Activated CD4-positive, alpha-beta T cell treated with anti-CD3 and anti-CD28 coated beads, Interleukin-2, amount 10 ng/mL, durations not matched to agents 24 days and 14 days (primary cell): ENCODE results near the gene PER3. TPM values are rescaled to one million over a fixed set of nuclear protein-coding genes. Genes with fewer than 3 reads are reported as not detected.

Experiments
- DNase-seq: peaks from one replicate; pipeline ENCODE4 v3.0.0; 2022
- H3K27ac Mint-ChIP-seq: one replicate; pipeline ENCODE4 v1.8.0; 2022; ENCODE audit warnings: mild to moderate bottlenecking, mixed read lengths
- H3K27me3 Mint-ChIP-seq: one replicate; pipeline ENCODE4 v1.8.0; 2022; ENCODE audit warnings: mixed read lengths
- H3K36me3 Mint-ChIP-seq: one replicate; pipeline ENCODE4 v1.8.0; 2022; ENCODE audit warnings: low read depth, mild to moderate bottlenecking, mixed read lengths
- H3K4me1 Mint-ChIP-seq: one replicate; pipeline ENCODE4 v1.8.0; 2021; ENCODE audit warnings: mixed read lengths
- H3K4me3 Mint-ChIP-seq: one replicate; pipeline ENCODE4 v1.8.0; 2022; ENCODE audit warnings: mild to moderate bottlenecking, moderate library complexity, mixed read lengths
- H3K9me3 Mint-ChIP-seq: one replicate; pipeline ENCODE4 v1.8.0; 2021; ENCODE audit warnings: mixed read lengths
- intact Hi-C: fragments of 100-400 bp; cut with micrococcal nuclease; formaldehyde crosslinking; loops from one replicate; pipeline ENCODE4 v1.15.1; 2023
- total RNA-seq: library from RNA; stranded (reverse); gene quantifications from 2 replicates; pipeline ENCODE4 v1.2.3, GENCODE V29; 2022

Gene PER3
- total RNA-seq, 1 donor from 2014 or later, result 4.2 TPM

DNA sequence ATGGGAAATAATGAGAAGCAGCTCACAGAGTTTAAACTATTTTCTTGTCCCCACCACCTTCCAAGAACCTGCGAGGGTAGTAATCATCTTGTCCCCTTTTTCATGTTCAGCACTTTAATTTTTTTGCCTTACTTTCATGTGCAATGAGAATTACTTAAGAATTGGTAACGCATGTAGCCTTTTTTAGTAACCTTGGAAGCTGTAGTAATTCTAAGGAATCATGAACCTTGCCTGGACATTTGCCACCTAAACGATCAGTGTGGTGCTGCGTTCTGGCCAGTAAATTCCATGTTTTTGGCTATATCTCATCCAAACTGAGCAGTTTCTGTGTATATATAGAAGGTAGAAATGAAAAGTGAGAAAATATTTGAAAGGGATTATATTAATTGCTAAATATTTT is 16.9 kb upstream of the PER3 start:
- Mint-ChIP-seq H3K9me3 (no peaks in the 10 kb centered on the region), H3K36me3 (peaks cover under 1% of the 10 kb centered on the region), H3K27me3 (peaks cover 42% of the 10 kb centered on the region), H3K4me1 (peaks cover 10% of the 10 kb centered on the region), H3K4me3 (no peak overlapping the region), H3K27ac (no peak overlapping the region)
- intact Hi-C loops, result no loop called here
- no peak for DNase-seq

DNA sequence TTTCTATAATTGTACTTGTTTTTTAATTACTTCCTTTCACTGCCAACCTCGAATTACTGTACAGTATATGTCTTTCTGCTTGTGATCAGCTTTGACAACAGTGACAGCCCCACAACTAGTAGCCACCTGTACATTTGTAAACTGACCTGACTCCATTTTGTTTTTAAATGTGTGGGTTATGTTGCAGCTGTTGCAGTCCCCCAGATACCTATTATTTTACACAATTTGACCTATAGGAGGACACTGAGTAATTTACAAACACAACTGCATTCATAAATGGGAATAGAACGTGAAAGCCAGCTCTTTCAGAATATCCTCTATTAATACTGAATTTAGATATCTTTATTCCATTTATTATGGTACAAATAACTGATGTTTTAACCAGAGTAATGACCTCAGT is 15.5 kb upstream of the PER3 start:
- peaks cover 11% of the 10 kb centered on the region for H3K36me3 Mint-ChIP-seq
- H3K27ac Mint-ChIP-seq, result no peak overlapping the region
- intact Hi-C loops, result no loop called here
- H3K4me3 Mint-ChIP-seq, result no peak overlapping the region
- no peak for DNase-seq
- no peaks in the 10 kb centered on the region for H3K9me3 Mint-ChIP-seq
- peaks cover 21% of the 10 kb centered on the region for H3K4me1 Mint-ChIP-seq
- peaks cover 35% of the 10 kb centered on the region for H3K27me3 Mint-ChIP-seq

DNA sequence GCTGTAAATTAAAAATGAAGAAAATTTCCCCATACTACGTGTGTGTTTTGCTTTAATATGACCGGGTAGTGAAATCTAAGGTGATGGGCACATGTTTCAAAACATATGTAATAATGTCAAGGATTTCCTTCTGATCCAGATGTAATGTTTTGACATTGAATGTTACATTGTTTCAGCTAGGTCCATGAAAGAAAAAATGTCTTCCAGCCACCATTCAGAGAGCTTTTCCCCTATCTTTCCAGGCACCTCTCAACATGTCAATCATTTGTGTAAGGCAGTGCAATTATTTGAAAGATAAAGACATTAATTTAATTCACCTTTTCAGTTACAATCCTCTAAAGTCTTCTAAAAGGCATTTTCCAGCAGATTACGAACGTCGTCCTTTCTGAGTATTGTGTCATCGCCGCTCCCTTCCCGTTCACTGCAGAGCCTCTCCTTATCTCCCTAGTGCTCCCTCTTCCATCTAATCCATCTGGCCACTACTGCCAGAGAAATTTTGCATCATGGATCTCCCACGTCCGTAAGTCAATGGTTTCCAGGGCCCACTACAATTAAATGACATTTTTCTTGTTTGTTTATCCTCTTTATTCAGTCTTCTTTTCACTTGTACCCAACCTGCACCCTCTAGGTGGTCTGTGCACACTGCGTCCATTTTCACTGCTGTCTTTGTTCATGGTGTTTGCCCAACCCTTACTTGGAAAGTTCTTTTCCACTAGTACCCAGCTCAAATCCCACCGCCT is 14.2 kb upstream of the PER3 start:
- peak overlapping the region; percentile 24 for H3K4me3 Mint-ChIP-seq

DNA sequence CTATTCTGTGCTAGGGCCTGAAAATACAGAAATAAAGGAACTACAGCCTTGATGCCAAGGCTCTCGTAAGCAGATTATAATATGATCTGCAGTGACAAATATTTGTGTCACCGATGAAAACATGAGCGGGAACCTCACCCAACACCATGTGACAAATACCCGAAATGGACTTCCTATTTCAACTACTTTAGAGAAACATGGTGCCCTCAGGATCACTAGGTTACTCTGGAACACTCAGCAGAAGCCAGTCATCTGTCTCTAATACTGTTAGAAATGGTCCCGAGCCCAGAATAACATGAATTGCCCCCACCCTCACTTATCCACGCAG is 13.5 kb upstream of the PER3 start:
- H3K4me3 Mint-ChIP-seq, result peak overlapping the region; percentile 90
- no peak for DNase-seq
- intact Hi-C loops, result no loop called here
- peaks cover 19% of the 10 kb centered on the region for H3K36me3 Mint-ChIP-seq
- H3K27ac Mint-ChIP-seq, result peak overlapping the region; percentile 80
- H3K9me3 Mint-ChIP-seq, result no peaks in the 10 kb centered on the region
- peaks cover 28% of the 10 kb centered on the region for H3K27me3 Mint-ChIP-seq
- H3K4me1 Mint-ChIP-seq, result peaks cover 25% of the 10 kb centered on the region

More for the DNA sequence above, 14.2 kb upstream of the PER3 start:
- peaks cover 16% of the 10 kb centered on the region for H3K36me3 Mint-ChIP-seq
- no peak overlapping the region for H3K27ac Mint-ChIP-seq
- H3K4me1 Mint-ChIP-seq, result peaks cover 24% of the 10 kb centered on the region
- intact Hi-C loops, result no loop called here
- H3K27me3 Mint-ChIP-seq, result peaks cover 33% of the 10 kb centered on the region
- DNase-seq, result no peak
- H3K9me3 Mint-ChIP-seq, result no peaks in the 10 kb centered on the region

DNA sequence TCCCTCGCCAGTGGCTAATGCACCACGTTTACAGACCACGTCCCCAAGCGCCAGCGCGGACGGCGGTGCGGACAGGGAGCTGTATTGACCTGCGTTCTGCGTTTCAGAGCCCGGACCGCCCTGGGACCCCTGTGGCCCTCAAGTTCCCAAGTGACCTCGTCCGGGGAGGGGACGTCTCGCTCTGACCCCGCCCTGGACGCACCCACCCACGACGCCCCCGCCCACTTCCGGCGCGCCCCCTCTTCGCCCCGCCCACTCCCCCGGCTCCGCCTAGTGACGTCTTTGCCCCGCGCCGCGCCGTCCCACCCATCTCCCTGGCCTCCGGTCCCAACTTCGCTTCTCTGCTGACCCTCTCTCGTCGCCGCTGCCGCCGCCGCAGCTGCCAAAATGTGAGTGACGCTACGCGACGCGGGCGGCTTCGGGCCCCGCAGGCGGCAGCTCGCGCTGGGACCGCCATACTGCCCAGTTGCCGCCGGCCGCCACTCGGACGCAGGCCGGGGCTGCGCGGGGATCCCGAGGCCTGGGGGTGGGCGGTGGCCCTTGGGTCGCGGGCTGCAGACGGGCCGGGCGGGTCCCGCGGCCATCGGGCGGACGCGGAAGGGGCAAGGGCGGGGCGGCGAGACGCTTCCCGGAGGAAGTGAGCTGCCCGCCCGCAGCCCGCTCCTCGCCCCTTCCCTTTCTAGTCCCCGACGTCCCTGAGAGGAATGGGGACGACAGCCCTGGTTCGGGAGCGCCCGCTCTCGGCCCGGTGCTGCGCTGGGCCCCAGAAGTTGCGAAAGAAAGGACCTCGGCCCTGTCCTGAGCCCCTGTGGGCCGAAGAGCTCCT is 12.9 kb upstream of the PER3 start, which contains the start of gene VAMP3:
Gene VAMP3 (plus strand): TSS at position 300 of the 826 bp plus-strand sequence. CDS start 88 bp downstream, at position 388.
- Mint-ChIP-seq H3K36me3 (peaks cover 19% of the 10 kb centered on the region), H3K27ac (peak within 1 kb of the TSS; percentile 80), H3K4me3 (peak within 1 kb of the TSS; percentile 90), H3K9me3 (no peaks in the 10 kb centered on the region), H3K27me3 (peaks cover 26% of the 10 kb centered on the region), H3K4me1 (peaks cover 25% of the 10 kb centered on the region)
- DNase-seq, result peak; percentile 94
- intact Hi-C loops, result loop anchor here (1.0 kb wide), 1 partner anchor 12 kb away; no protein-coding TSS in a partner anchor

DNA sequence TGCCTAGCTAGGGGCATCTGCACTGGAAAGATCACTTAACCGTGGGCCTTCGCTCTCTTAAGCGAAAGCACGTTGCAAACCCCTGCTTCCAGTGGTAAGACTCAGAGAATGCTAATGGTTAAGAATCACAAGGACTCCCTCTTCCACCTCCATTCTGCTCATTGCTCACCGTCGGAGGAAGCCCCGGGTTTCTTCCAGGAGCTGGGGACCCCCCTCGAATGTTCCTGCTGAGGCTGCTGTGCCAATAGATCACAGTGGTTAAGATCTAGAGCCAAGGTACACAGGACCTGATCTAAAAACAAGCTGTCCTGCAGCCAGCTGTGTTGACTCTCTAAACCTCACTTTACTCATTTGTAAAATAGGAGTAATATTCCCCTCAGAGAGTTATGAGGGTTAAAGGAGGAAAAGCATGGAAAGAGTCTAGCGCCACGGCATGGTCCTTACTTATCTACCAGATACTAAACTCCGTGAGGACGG is 12.2 kb upstream of the PER3 start:
- intact Hi-C loops, result loop anchor here (1.0 kb wide), 1 partner anchor 11 kb away; no protein-coding TSS in a partner anchor
- peaks cover 23% of the 10 kb centered on the region for H3K36me3 Mint-ChIP-seq
- peak overlapping the region; percentile 90 for H3K4me3 Mint-ChIP-seq
- H3K27me3 Mint-ChIP-seq, result peaks cover 21% of the 10 kb centered on the region
- H3K9me3 Mint-ChIP-seq, result no peaks in the 10 kb centered on the region
- peaks cover 25% of the 10 kb centered on the region for H3K4me1 Mint-ChIP-seq
- no peak for DNase-seq
- peak overlapping the region; percentile 80 for H3K27ac Mint-ChIP-seq

DNA sequence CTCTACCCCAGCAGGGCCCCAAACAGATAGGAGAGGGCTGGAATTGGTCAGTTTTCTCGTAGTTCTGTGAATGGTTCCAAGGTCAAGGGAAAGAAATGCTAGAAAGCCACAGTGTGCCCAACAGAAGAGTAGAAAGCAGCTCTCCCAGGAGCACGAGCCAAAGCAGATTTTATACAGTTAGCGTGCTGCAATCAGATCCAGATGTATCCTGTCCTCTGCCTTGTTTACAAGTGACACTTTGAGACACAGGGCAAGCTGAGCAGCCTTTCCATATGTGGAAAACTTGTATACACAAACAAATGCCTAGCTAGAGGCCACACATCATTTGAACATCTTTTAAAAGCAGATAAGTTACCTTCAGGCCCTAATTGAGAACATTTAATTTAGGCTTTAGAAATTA is 6.5 kb upstream of the PER3 start:
- H3K27ac Mint-ChIP-seq, result no peak overlapping the region
- no peaks in the 10 kb centered on the region for H3K9me3 Mint-ChIP-seq
- no peak for DNase-seq
- H3K27me3 Mint-ChIP-seq, result no peaks in the 10 kb centered on the region
- peaks cover 56% of the 10 kb centered on the region for H3K36me3 Mint-ChIP-seq
- no peak overlapping the region for H3K4me3 Mint-ChIP-seq
- intact Hi-C loops, result no loop called here
- peaks cover 26% of the 10 kb centered on the region for H3K4me1 Mint-ChIP-seq

DNA sequence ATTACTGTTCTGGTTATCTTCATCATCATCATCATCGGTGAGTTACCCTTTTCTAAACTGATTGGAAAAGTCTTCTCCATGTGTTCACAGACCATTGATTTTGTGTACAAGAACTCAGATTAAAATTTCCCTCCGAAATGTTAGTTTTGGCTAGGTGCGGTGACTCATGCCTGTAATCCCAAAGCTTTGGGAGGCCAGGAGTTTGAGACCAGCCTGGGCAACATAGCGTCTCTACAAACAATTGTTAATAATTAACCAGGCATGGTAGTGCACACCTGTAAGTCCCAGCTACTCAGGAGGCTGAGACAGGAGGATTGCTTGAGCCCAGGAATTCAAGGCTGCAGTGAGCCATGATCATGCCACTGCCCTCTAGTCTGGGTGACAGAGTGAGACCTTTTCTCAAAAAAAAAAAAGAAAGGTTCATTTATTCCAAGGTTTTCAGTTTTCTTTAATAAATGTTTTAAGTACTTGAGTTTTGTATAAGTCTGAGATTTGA is 5.9 kb upstream of the PER3 start:
- DNase-seq, result no peak
- Mint-ChIP-seq H3K27ac (no peak overlapping the region), H3K27me3 (no peaks in the 10 kb centered on the region), H3K4me1 (peaks cover 26% of the 10 kb centered on the region), H3K36me3 (peaks cover 52% of the 10 kb centered on the region), H3K9me3 (no peaks in the 10 kb centered on the region), H3K4me3 (no peak overlapping the region)
- intact Hi-C loops, result no loop called here

DNA sequence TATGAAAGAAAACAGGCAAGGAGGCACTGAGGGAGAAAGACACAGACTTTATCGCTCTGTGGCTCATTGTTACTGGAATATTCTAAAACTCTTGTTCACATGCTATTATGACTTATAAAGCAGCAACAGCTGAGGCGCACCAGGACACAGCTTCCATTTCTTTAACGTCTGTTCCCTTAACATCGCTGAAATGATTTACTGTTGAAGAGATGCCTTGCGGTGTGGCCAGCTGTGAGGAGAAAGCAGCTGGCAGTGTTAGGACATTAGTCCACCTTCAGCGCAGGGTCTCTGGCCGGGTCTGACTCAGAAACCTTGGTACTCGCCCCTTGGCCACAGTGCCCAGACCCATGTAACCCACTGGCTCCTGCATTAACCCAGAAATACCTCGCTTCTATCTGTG is 3.1 kb upstream of the PER3 start:
- Mint-ChIP-seq H3K27ac (no peak overlapping the region), H3K27me3 (peaks cover 5% of the 10 kb centered on the region), H3K4me3 (no peak overlapping the region), H3K36me3 (peaks cover 40% of the 10 kb centered on the region), H3K9me3 (no peaks in the 10 kb centered on the region), H3K4me1 (peaks cover 18% of the 10 kb centered on the region)
- intact Hi-C loops, result loop anchor here (5.0 kb wide), 1 partner anchor 181 kb away; the partner anchor contains the start of gene PARK7
- DNase-seq, result no peak

DNA sequence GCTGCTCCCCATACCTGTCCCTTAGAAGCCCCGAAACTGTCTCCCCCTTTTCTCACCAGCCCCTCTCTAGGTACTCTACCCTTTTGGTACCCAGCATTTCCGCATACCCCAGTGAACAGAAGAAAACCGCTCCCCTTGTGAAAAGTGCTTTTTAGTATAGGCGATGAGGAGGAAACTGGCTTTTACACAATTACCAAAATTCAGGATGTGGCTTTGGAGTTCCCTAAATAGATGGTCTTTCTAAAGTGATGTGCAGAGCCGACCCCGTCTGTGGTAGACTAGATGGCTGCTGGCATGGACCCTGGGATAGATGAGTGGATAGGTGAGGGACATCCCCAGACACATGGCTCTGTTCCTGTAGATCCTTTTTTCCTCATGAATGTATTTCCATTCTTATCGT is 2.6 kb upstream of the PER3 start:
- Mint-ChIP-seq H3K4me1 (peaks cover 18% of the 10 kb centered on the region), H3K4me3 (peak overlapping the region; percentile 76), H3K27me3 (peaks cover 7% of the 10 kb centered on the region), H3K27ac (peak overlapping the region; percentile 41), H3K36me3 (peaks cover 38% of the 10 kb centered on the region), H3K9me3 (no peaks in the 10 kb centered on the region)
- no peak for DNase-seq
- intact Hi-C loops, result loop anchor here (5.0 kb wide), 1 partner anchor 181 kb away; the partner anchor contains the start of gene PARK7

DNA sequence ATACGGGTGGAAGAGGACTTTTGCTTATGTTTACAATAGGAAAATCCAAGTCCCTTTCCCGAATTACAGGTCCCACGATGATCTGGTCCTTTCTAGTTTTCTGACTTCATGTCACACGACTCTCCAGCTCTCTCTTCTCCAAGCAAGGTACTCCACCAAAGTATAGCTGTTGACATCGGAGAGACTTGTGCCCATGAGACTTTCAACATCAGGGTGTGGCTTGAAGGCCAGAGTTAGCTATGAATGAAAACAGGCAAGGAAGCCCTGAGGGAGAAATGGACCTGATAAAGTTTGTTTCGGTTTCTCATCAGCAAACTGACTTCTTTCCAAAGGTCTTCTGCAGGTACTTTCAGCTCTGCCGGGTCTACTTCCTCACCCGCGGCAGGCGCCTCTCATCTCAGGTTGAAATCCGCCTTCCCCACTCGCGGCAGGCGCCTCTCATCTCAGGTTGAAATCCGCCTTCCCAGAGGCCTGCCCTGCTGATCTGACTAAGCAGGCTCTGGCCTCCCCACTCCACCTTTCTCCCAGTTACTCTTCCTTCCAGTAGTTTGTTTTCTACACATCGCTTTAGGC is 2.1 kb upstream of the PER3 start:
- Mint-ChIP-seq H3K27me3 (peaks cover 9% of the 10 kb centered on the region), H3K4me1 (peaks cover 18% of the 10 kb centered on the region), H3K9me3 (no peaks in the 10 kb centered on the region), H3K27ac (peak overlapping the region; percentile 70), H3K4me3 (peak overlapping the region; percentile 76), H3K36me3 (peaks cover 34% of the 10 kb centered on the region)
- peak; percentile 70 for DNase-seq
- intact Hi-C loops, result loop anchor here (5.0 kb wide), 1 partner anchor 180 kb away; the partner anchor contains the start of gene PARK7

DNA sequence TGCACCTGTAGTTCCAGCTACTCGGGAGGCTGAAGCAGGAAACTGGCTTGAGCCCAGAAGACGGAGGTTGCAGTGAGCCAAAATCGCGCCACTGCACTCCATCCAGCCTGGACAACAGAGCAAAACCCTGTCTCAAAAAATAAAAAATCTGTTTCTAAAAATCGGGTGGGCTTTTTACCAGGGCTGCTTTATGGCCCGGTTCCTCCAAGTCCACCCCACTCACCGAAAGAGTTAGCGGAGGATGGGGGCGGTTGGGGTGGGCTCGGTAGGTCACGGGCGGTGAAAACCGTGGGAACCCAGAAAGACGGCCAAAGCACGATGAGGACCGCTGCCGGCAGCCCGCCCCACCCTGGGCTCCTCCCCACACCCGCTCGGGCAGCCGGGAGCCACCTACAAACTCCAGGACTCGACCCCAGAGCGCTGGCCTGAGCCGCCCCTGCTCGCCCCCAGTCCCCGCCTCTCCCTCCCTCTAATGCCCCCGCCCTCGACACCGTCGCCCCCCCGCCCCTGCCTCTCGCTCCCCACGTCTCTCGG is 846 bp upstream of the PER3 start:
- peaks cover 20% of the 10 kb centered on the region for H3K4me1 Mint-ChIP-seq
- no peaks in the 10 kb centered on the region for H3K9me3 Mint-ChIP-seq
- H3K27ac Mint-ChIP-seq, result no peak overlapping the region
- H3K36me3 Mint-ChIP-seq, result peaks cover 23% of the 10 kb centered on the region
- H3K4me3 Mint-ChIP-seq, result peak overlapping the region; percentile 76
- intact Hi-C loops, result loop anchor here (1.0 to 5.0 kb wide), 2 partner anchors 12 to 179 kb away; partner anchors contain the start of genes PARK7 and VAMP3
- DNase-seq, result no peak
- H3K27me3 Mint-ChIP-seq, result peaks cover 11% of the 10 kb centered on the region

DNA sequence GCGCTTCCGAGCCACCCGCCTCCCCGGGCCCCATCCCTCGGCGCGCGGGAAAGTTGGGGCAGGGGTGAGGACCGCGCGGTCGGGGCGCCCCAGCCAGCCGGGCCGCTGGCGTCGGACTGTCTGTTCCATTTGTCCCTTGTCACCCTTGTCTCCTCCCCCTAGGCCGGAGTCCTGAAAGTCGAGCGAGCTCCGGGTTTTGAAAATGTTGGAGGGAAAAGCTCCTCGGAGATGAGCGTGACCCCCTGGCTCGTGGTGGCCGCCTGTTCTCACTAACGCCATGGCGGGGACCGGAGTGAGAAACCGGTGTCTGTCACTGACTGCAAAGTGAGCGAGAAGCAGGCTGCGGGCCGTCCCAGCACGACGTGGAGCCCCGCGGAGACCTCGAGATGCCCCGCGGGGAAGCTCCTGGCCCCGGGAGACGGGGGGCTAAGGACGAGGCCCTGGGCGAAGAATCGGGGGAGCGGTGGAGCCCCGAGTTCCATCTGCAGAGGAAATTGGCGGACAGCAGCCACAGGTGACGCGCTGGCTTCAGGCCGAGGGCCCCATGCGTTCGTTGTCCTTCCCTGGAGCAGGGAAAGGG is 491 bp downstream of the PER3 start:
- Mint-ChIP-seq H3K36me3 (peaks cover 17% of the 10 kb centered on the region), H3K4me1 (peaks cover 20% of the 10 kb centered on the region), H3K9me3 (no peaks in the 10 kb centered on the region), H3K4me3 (no peak overlapping the region), H3K27me3 (peaks cover 11% of the 10 kb centered on the region), H3K27ac (no peak overlapping the region)
- intact Hi-C loops, result loop anchor here (5.0 kb wide), 1 partner anchor 178 kb away; the partner anchor contains the start of gene PARK7
- DNase-seq, result no peak
